Skin epidermis (tissue), 12 donors: Measurements from ENCODE around the gene ACKR3.

ENCODE experiments used
- H3K27ac ChIP-seq, 21 experiments: fragments of 200-600 bp; sonication (generic) in 11 of 21; one replicate each; pipeline ENCODE4 v1.5.0; 2020; ENCODE audit warnings: mild to moderate bottlenecking in 3 of 21, inconsistent platforms in 2 of 21, moderate library complexity in 2 of 21
- H3K4me3 ChIP-seq, 7 experiments: fragments of 200-600 bp; sonication (generic) in 2 of 7; one replicate each; pipeline ENCODE4 v1.5.0; 2020; ENCODE audit warnings: inconsistent platforms in 2 of 7, mild to moderate bottlenecking in 2 of 7, moderate library complexity in 1 of 7

Gene ACKR3

DNA sequence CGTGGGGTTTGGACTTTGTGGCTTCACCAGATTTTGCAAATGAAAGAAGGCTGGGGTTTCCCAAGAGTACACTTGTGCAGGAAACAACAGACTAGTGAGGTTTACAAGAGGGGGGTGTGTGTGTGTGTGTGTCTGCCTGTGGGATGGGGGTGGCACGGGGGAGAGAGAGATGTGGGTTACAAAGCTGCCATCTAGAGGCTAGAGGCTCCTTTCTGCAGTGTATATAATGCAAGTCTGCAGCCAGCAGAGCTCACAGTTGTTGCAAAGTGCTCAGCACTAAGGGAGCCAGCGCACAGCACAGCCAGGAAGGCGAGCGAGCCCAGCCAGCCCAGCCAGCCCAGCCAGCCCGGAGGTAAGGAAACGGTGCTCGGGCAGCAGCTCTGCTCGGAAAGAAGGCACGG, at the start of gene ACKR3:
ACKR3 (plus strand) TSS at position 253 of the 401 bp plus-strand sequence. CDS start 10,641 bp downstream, outside the sequence.
- Histone ChIP-seq H3K27ac (peak within 1 kb of the TSS in 20 of 21 experiments; percentile 1 to 92 (median 80)), H3K4me3 (peak within 1 kb of the TSS; percentile 10 to 48 (median 34))

DNA sequence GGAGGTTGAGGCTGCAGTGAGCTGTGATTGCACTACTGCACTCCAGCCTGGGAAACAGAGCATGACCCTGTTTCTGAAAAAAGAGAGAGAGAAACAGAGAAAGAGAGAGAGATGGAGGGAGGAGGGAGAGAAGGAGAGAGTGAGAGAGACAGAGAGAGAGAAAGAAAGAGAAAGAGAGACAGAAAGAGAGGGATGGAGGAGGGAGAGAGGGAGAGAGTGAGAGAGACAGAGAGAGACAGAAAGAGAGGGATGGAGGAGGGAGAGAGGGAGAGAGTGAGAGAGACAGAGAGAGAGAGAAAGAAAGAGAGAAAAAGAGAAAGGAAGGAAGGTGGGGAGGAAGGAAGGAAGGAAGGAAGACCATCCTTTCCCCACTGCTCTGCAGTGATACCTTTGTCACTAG, 48.1 kb upstream of the ACKR3 start:
- H3K27ac ChIP-seq: no peak overlapping the region
- H3K4me3 ChIP-seq: no peak overlapping the region

DNA sequence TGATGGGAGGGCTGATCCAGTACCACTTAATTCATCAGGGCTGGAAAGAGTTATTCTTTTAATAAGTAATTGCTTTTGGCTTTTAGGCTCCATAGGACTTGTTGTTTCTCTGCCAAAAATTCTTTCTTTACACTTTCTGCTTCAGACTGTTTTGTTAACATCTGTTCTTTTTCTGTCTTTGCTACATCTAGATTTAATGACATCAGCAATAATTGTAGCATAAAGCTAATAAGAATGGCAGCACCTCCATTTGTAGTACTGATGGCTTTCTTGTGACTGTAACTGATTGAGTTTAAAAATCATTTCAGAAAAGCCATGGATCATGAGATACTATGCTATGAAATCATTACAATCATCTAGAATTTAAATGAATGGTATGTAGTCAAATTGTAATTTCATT, 46.4 kb upstream of the ACKR3 start:
- Histone ChIP-seq H3K27ac (no peak overlapping the region), H3K4me3 (no peak overlapping the region)

DNA sequence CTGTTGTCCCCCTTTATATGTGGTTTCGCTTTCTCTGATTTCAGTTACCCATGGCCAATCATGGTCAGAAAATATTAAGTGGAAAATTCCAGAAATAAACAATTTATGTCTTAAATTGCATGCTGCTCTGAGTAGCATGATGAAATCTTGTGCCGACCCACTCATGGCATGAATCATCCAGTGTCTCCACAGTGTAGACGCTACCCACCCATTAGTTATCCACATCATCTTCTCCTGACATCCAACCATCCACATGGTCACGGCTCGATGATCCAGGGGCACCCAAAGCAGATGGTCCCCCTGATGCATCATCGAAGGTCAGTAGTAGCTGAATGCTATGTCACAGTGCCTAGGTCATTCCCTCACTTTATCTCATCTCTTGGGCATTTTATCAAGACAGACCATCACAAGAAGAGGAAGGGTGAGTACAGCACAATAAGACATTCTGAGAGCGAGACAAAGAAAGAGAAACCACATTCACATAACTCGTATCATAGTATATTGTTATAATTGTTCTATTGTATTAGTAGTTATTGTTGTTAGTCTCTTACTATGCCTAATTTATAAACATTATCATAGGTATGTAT, 44.1 kb upstream of the ACKR3 start:
- no peak overlapping the region for H3K4me3 ChIP-seq
- no peak overlapping the region for H3K27ac ChIP-seq

DNA sequence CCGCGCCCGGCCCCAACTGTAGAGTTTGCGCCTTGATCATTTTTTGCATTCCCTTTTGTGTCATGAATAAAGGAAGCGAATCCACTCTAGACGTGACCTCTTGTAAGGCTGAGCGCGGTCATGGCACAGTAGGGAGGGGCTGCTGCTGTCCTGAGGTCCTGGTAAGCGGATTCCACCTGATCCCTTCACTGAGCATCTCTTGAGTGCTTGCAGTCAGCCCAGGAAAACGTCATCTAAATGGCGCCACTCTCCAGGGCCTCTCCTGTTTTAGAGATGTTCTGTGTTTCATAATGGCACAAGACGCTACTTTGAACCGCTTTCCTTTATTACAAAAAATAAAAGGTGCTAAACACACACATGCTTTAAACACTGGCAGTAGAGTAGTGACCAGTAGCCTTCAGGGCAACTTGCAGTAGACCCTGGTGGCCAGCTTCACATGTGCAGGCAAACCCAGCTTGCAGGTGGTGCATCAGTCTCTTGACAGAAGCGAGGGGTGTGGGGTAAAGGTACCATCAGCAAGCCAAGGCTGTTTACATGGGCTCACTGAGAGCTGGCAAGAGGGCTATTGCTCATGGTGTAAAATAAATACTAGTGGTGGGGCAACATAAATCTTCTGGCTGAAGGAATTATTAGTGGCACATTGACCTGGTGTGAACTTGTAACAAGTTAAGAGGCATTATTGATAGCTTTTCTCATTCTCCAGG, 43.0 kb upstream of the ACKR3 start:
- no peak overlapping the region for H3K27ac ChIP-seq
- H3K4me3 ChIP-seq: no peak overlapping the region

DNA sequence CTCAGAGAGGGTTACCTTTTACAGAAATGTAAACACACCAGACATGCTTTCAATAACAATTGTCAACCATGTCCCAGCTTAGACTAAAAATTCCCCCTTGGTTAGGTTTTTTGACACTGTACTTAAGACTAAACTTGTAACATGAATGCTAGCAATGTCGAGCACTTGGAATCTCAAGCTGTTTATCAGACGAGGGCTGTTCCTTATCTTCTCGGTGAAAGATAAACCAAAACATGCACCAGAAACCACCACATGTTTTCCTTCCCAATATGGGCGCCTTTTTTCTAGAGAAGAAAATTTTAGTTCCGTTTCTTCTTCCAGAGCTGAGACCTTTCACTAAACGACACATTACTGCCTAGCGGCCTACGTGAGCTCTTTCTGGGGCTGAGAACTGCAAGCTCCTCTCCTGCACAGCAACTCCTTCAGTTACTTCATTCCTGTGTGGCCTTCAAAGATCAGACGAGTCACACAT, 42.4 kb upstream of the ACKR3 start:
- no peak overlapping the region for H3K27ac ChIP-seq
- no peak overlapping the region for H3K4me3 ChIP-seq

DNA sequence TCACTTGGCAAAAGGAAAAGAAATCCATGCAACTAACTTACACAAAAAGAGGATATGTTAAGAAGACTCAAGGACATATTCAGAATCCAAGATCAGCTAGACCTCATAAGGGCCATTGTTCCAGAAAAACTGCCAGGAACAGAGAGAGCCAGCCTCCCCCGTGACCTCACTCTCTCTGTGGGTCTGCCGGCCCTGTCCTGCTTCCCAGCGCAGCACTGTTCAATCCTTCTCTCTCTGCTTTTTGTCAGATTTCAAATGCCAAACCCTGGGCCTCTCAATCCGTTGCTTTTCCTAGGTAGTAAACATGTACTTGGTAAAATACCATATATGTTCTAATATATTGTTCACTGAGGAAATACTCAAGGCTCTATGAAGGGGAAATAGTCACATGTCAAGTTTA, 40.0 kb upstream of the ACKR3 start:
- no peak overlapping the region for H3K27ac ChIP-seq
- no peak overlapping the region for H3K4me3 ChIP-seq

DNA sequence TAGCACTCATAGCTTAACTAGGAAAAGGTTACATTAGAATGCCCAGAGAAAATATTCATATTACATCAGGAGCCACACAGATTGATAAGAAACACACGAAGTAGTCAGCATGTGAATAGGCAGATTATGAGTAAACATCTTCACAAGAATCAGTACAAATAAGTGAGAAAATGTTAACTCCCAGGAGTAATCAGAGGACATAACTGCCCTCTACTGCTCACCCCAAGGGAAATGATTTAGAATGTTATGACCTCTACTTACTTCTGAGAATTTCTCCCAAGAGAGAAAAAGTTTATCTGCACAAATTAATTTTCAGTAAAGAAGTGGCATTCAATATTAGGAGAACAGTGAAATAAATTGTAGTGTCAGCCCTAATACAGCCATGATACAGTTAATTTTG, 39.1 kb upstream of the ACKR3 start:
- H3K27ac ChIP-seq: no peak overlapping the region
- H3K4me3 ChIP-seq: no peak overlapping the region

DNA sequence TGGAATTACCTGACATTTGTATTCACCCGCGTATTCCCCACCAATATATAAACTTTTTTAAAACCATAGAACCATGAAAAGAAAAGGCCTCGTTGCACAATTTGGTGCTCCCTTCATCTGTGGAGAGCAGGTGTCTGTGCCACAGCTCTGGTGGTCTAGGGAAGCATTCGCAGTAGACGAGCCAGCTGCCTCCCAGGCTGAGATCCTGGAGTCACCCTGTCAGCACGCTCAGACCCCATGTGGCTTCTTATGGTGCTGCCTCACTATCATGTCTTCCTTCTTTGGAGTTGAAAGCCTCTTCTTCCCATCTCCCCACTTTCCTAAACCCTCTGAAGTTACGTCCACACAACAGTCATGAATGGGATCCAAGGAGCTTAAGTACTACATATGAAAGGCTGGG, 38.4 kb upstream of the ACKR3 start:
- no peak overlapping the region for H3K27ac ChIP-seq
- no peak overlapping the region for H3K4me3 ChIP-seq

DNA sequence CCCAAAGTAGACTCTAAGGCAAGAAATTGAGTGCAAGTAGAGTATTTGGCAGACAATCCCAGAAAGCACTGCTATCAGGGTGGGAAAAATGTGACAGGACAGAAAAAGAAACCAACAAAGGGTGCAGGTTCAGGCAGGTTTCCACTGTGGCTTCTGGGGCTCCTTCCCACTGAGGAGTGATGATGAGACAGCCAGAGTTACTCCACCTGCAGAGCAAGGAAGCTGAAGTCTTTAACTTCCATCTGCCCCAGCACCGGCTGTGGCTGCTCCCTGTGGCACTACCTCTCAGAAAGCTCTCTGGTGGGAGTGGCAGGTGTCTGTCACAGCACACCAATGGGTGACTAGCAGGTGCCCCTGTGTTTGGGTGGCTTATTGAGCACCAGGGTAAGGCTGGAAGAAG, 37.6 kb upstream of the ACKR3 start:
- H3K27ac ChIP-seq: no peak overlapping the region
- H3K4me3 ChIP-seq: no peak overlapping the region

DNA sequence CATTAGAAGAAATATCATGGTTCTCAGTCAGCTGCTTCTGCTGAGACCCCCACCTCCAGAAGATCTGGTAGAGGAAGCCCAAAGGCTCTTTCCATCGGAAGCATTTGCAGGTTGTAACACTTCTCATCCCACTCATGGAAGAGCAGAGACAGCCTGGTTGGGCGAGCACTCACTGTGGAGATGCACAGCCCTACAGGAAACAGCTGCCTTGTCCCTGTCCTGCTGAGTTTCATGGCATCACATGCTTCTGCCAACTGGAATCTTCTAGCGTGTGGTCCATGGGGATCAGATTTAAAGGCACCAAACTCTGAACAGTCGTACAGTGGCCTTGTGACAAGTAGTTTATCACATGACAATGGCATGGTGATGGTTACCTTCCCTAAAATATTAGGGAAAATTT, 36.3 kb upstream of the ACKR3 start:
- Histone ChIP-seq H3K4me3 (no peak overlapping the region), H3K27ac (no peak overlapping the region)

DNA sequence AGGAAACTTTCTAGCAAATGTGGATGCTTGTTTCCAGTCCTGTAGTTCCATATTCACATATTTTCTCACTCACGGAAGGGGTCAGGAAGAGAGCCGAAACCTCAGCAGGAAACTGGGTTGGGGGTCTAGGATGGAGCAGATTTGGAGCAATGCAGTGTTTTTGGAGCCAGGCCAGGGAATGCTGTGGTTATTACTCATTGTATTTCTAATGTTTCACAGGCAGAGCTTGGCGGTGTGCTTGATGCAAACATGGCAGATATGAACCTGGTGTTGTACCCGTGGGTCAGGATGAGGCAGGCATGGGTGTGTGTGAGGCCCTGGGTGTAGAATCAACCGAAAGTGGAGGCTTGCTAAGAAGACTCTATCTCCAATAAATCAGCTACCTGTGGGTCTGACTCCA, 34.6 kb upstream of the ACKR3 start:
- Histone ChIP-seq H3K27ac (peak overlapping the region in 3 of 21 experiments; percentile 7 to 62 (median 22)), H3K4me3 (no peak overlapping the region)

DNA sequence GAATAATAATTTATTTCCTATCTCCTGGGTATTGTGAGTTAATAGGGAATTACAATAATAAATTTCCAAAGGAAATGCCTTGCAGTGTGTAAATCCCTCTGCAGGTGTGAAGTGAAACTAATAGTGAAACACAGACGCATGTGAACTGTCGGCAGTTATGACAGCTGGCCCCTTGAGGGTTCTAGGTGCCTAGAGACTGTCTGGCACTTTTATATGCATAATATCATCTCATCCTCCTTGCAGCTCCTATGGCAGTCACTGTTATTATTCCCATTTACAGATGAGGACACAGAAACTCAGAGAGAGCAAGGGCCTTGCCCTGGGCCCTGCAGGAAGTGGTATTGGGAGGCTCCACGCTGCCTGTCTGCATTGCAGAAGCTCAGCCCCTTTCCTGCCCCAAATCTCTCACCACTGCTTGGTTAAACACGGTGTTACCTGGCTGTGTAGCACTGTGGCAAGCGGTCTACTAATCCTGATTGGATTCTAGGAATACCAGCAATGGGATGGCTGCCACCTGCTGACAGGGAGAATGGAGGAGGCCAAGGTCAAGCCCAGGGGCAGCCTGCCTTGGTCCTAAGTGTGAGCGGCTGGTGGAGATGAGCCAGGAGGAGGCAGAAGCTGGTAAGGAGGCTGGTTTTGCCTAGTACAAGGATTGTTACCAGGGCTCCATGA, 32.8 kb upstream of the ACKR3 start:
- Histone ChIP-seq H3K27ac (peak overlapping the region in 7 of 21 experiments; percentile 6 to 80 (median 51)), H3K4me3 (peak overlapping the region in 2 of 7 experiments; percentile 2 to 11)

DNA sequence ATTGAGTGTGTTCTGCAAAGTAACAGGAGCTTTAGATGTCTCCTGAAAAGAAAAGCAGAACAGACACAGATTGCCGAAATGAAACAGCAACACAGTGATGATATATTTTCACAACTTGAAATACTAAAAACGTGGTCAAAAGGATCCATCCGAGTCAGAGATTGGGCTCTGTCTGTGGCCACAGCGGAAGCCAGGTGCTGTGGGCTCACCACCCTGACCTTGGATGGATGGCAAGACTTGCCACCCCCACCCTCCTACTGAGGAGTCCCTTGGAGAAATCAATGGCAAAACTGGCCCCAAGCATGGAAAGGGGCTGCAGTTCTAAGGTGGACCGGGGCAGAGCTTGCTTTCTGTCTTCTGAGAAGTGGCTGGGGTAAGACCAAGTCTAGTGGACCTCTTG, 31.4 kb upstream of the ACKR3 start:
- H3K27ac ChIP-seq: peak overlapping the region in 4 of 21 experiments; percentile 7 to 80 (median 62)
- peak overlapping the region in 2 of 7 experiments; percentile 11 to 12 for H3K4me3 ChIP-seq

DNA sequence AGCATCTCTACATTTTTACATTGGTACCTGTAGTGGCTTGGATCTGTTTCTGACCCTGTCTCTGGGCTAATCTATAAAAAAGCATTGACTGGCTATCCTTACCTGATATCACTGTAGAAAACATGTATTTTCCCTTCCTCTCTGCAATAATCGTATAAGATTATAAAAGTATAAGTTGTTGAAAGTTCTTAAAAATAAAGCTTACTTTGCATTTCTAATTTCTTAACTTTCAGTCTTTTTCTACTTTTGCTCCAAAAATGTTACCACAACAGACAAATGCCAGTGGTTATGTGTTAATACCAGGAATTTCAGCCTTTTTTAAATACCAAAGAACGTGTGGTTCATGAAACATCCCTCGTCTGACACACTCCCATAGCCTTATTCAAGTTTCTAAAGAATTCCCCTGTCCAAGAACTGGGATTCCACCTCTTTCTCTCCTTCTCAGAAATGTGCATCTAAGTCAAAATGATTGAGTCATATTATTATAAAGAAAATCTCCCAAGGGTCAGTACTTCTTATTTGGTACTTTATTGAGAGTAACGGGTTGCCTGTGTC, 28.5 kb upstream of the ACKR3 start:
- Histone ChIP-seq H3K27ac (peak overlapping the region in 3 of 21 experiments; percentile 4 to 55 (median 21)), H3K4me3 (no peak overlapping the region)

DNA sequence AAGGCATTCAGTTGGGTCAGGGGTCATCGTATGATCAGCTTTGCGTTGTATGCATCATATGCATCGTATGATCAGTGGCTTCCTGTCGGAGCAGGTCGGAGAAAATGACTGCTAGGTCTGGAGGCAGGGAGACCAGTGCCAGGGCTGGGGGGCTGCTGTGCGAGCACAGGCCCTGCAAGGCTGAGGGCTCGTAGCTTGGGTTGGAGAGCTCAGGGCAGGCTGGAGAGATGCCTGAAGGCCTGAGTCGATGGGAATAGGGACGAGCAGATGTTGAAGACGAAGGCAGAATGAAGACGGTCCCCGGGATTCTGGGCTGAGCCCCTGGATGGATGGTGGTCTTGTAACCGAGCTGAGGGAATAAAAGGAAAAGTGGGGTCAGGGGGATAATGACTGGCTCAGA, 25.3 kb upstream of the ACKR3 start:
- Histone ChIP-seq H3K4me3 (no peak overlapping the region), H3K27ac (peak overlapping the region in 2 of 21 experiments; percentile 56 to 90)

DNA sequence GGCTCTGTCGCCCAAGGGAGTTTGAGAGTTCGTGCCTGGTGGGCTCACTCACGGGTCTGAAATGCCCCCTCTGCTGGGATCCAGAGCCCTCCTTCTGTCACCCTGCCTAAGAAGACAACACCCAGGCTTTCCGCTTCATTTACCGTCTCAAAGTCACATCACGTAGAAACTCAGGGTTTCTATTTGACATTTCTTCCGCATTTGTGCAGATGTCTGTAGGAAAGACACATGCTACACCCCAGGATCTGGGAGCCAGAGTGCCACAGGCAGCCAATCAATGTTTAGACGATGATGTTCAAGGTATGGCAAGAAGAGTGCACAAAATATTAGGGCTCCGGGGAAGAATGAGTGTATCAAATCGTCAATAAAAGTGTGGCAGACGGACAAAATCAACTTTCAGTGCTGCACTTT, 24.4 kb upstream of the ACKR3 start:
- H3K4me3 ChIP-seq: no peak overlapping the region
- H3K27ac ChIP-seq: peak overlapping the region in 5 of 21 experiments; percentile 56 to 90 (median 77)

DNA sequence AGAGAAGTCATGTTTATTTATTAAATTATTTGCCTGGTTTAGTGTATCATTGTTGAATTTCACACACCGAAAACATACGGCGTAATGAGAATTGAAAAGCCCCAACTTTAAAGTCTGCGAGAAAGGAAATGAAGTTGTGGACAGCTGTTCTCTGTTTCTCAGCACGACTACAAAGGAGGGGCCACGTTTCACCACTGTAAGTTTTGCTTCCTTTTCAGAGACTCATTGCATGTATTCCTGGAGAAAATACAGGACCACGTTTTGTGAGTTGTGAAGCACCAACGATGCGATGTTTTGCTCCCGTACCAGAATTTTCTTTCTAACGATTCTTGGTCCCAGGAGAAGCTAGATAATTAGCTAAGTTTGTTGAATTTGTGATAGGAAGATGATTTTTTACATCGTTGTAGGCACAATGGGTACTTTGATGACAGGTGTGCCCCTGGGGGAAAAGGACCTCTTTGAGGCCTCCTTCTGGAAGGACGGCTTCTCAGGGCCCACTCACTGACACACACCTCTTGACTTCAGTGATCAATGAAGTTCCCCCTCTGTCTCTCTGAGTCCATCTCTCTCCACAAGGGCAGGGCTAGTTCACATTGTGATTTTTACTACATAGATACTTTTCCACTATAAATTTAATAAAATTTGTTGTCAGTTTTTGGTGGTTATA, 23.7 kb upstream of the ACKR3 start:
- peak overlapping the region in 14 of 21 experiments; percentile 12 to 90 (median 50) for H3K27ac ChIP-seq
- H3K4me3 ChIP-seq: no peak overlapping the region

DNA sequence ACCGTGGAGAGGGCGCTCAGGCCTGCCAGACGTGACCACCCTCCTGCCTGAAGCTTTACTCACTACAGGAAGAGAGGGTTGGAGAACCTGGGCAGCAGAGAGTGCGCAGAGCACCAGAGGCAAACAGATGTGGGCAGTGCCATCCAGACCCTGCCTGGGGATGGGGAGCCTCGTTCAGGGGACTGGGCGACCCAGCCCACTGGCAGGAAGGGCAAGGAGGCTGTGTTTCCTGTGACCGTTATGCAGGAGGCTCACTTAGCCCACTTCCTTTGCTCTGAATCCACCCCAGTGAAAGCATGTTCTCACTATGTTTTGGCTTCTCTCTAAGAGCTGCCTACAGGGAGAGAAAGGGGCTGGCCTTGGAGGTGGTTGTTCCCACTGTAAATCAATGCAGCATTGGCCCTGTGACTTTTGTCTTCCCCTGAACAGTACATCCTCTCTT, 23.0 kb upstream of the ACKR3 start:
- peak overlapping the region in 13 of 21 experiments; percentile 12 to 90 (median 51) for H3K27ac ChIP-seq
- H3K4me3 ChIP-seq: no peak overlapping the region

DNA sequence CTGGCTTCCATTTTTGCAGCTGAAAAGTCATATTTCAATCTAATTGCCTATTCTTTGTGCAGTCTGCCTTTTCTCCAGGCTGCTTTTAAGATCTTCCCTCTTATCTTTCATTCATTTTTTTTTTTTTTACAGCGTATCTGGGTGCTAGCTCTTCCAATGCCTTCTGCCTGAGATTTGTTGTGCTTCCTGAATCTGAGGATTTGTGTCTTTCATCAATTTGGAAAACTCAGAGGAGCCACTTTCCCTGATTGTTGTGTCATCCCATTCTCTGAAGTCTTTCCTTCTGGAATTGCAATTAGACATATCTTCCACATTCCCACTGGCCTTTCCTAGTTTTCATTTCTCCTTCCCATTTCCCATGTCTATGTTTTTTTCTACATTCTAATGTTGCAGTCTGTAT, 21.9 kb upstream of the ACKR3 start:
- Histone ChIP-seq H3K27ac (peak overlapping the region in 5 of 21 experiments; percentile 31 to 90 (median 77)), H3K4me3 (no peak overlapping the region)
